SK-N-MC (cell line): Measurements from ENCODE around the gene AHDC1.
"Not testable (repeated sequence)": the region's sequence is repeated elsewhere in the genome, so short reads cannot be mapped to it uniquely, and the experiment has no call there.

ENCODE experiments used
- DNase-seq: peaks from one replicate; pipeline ENCODE4 v3.0.0-alpha.2; 2011; ENCODE audit warnings: low read depth, low spot score
- H3K27ac ChIP-seq: fragments of 200-600 bp; sonication (generic); 2 replicates; pipeline ENCODE4 v1.5.1; 2016; ENCODE audit warnings: mixed run types
- H3K36me3 ChIP-seq: fragments of 200-600 bp; sonication (generic); 2 replicates; pipeline ENCODE4 v1.6.1; 2017; ENCODE audit warnings: antibody characterized with exemption, low read length, mixed read lengths; ENCODE audit not compliant: insufficient read depth
- H3K4me3 ChIP-seq: fragments of 200-600 bp; sonication (generic); 2 replicates; pipeline ENCODE4 v1.5.1; 2016
- H3K9ac ChIP-seq: fragments of 200-600 bp; sonication (generic); 2 replicates; pipeline ENCODE4 v1.8.0; 2017; ENCODE audit warnings: mixed run types, mixed read lengths; ENCODE audit not compliant: insufficient read length
- H3K9me3 ChIP-seq: fragments of 200-600 bp; sonication (generic); 2 replicates; pipeline ENCODE4 v1.6.1; 2017; ENCODE audit warnings: low read depth, mild to moderate bottlenecking, antibody characterized with exemption, low read length, moderate library complexity, mixed read lengths
- EZH2 ChIP-seq: fragments of 200-600 bp; sonication (generic); IDR thresholded peaks from one replicate; pipeline ENCODE4 v1.6.1; 2017; ENCODE audit warnings: antibody characterized with exemption
- FOXP2 ChIP-seq: optimal IDR thresholded peaks from 2 replicates; pipeline ENCODE3; 2011; ENCODE audit warnings: mild to moderate bottlenecking, moderate library complexity; ENCODE audit not compliant: insufficient read depth; ENCODE audit errors: extremely low read length, control extremely low read depth
- POLR2AphosphoS5 ChIP-seq: IDR thresholded peaks from 2 replicates; pipeline ENCODE4 v1.6.1; 2012; ENCODE audit warnings: mild to moderate bottlenecking, low read depth, low read length, borderline replicate concordance

AHDC1 gene

DNA sequence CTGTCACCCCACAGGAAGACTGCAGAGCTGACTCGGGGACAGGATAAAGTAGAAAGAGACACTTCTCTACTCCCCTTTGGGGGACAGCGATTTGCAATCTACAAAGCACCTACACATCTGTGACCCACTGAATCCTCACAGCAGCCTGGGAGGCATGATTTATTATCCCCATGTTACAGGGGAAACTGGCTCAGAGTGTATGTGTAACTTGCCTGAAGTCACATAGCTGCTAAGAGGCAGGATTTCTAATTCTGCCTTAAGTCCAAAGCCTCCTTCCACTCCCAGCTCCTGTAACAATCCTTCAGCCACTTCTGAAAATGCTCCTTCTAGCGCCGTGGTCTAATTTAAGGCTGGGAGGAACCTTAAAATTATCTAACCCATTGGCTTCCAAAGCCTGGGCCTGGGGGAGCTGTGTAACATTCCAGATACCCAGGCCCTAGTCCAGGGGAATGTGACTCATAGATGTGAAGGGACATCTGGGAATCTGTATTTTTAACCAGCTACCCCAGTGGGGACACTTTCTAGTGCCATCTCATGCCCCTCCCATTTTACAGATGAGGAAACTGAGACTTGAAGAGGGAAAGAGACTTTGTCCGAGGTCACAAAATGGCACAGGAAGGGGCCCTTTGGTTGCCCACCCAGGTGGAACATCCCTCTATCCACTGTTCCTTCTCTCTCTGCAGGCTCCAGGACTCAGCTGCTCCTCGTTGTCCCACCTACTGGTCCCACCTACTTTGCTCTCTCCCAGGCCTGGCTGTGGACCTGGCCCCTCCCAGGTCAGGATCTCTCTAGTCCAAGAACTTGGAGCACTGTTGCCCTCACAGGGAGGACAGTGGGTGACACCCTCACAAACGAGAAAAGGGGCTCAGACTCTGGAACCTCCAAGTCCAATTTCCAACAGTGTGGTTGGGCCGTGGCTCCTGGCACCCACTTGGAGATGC lies 48.9 kb downstream of the AHDC1 start:
- Histone ChIP-seq H3K9ac (peak overlapping the region; percentile 5), H3K9me3 (no peaks in the 10 kb centered on the region), H3K4me3 (no peak overlapping the region), H3K36me3 (peaks cover 11% of the 10 kb centered on the region; the same call in 1 of the 2 replicates), H3K27ac (peak overlapping the region; percentile 57)
- no peak for DNase-seq
- TF ChIP-seq EZH2 (no peak), POLR2AphosphoS5 (no peak), FOXP2 (no peak)

DNA sequence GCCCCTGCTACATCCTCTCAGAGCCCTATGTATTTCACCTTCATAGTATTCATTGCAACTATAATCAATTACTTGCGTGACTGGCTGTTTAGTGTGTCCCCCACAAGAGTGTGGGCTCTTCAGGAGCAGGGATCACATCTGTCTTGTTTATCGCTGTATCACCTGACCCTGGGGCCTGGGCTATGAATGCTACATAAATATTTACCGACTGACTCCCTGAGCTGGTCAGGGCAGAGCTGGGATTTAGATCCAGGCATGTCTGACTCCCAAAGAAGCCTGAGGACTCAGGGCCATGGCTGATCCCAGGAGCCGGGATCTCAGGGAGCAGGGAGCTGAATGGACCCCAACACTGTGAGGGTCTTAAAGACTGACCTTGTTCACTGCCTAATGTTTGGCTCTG lies 49.7 kb downstream of the AHDC1 start:
- H3K9ac ChIP-seq: no peak overlapping the region
- no peak overlapping the region for H3K27ac ChIP-seq
- H3K9me3 ChIP-seq: no peaks in the 10 kb centered on the region
- DNase-seq: no peak
- H3K4me3 ChIP-seq: no peak overlapping the region
- no peak for TF ChIP-seq POLR2AphosphoS5
- TF ChIP-seq EZH2: no peak
- no peak for TF ChIP-seq FOXP2
- H3K36me3 ChIP-seq: peaks cover 11% of the 10 kb centered on the region; the same call in 1 of the 2 replicates

DNA sequence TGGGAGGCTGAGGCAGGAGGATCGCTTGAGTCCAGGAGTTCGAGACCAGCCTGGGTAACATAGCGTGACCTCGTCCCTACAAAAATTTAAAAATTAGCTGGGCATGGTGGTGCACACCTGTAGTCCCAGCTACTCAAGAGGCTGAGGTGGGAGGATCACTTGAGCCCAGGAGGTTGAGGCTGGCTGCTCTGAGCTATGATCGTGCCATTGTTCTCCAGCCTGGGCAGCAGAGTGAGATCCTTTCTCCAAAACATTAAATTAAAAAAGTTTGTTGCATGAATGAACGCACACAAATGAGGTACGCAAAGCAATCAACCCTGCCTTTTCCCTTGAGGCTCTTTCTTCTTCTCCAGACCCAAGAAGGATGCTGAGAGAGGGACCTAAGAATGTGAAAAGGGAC lies 50.1 kb downstream of the AHDC1 start:
- DNase-seq, H3K9me3 ChIP-seq, H3K4me3 ChIP-seq, H3K27ac ChIP-seq, H3K9ac ChIP-seq: not testable (repeated sequence)
- H3K36me3 ChIP-seq: peaks cover 11% of the 10 kb centered on the region; the same call in 1 of the 2 replicates

DNA sequence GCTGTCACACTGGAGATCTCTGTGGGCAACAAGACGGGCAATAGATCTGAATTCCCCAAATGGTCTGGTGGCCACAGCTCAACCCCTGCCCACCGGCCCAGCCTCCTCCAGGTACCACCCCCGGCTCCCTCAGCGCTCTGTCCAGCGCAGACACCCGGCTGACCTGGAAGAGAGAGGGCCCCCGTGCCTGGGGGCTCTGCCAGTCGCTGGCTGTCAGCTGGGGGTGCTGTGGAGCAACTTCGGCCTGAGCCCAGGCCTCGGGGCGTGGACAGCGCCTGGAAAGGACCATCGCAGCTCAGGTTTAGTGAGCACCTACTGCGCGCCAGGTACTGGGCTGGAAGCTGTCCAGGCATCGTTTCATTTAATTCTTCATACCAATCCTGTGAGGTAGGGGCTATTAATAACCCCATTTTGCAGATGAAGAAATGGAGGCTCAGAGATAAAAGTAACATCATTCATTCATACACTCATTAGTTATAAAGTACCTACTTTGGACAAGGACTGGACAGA lies 51.0 kb downstream of the AHDC1 start:
- no peaks in the 10 kb centered on the region for H3K9me3 ChIP-seq
- H3K4me3 ChIP-seq: no peak overlapping the region
- H3K36me3 ChIP-seq: peaks cover 14% of the 10 kb centered on the region; the same call in 1 of the 2 replicates
- no peak for DNase-seq
- no peak overlapping the region for H3K9ac ChIP-seq
- TF ChIP-seq EZH2: no peak
- TF ChIP-seq FOXP2: no peak
- TF ChIP-seq POLR2AphosphoS5: no peak
- no peak overlapping the region for H3K27ac ChIP-seq

DNA sequence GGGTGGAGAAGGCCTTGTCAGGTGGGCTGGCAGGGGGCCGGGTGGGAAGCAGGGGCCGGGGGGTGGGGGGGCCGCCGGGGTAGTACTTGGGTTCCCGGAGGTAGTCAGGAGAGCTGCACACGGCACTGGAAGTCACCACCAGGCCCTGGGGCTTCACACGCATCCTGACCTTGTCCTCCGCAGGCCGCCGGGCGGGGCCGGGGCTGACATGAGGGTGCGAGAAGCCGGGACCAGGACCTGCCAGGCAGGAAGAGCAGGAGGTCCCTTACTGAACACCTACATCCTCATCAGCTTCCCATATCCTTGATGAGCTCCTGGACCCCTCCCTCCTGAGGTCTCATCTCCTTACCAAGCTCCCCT lies 52.0 kb downstream of the AHDC1 start:
- TF ChIP-seq POLR2AphosphoS5: no peak
- no peak for TF ChIP-seq FOXP2
- no peak for TF ChIP-seq EZH2
- Histone ChIP-seq H3K27ac (no peak overlapping the region), H3K4me3 (no peak overlapping the region), H3K9me3 (no peaks in the 10 kb centered on the region), H3K36me3 (peaks cover 14% of the 10 kb centered on the region; the same call in 1 of the 2 replicates), H3K9ac (no peak overlapping the region)
- no peak for DNase-seq

DNA sequence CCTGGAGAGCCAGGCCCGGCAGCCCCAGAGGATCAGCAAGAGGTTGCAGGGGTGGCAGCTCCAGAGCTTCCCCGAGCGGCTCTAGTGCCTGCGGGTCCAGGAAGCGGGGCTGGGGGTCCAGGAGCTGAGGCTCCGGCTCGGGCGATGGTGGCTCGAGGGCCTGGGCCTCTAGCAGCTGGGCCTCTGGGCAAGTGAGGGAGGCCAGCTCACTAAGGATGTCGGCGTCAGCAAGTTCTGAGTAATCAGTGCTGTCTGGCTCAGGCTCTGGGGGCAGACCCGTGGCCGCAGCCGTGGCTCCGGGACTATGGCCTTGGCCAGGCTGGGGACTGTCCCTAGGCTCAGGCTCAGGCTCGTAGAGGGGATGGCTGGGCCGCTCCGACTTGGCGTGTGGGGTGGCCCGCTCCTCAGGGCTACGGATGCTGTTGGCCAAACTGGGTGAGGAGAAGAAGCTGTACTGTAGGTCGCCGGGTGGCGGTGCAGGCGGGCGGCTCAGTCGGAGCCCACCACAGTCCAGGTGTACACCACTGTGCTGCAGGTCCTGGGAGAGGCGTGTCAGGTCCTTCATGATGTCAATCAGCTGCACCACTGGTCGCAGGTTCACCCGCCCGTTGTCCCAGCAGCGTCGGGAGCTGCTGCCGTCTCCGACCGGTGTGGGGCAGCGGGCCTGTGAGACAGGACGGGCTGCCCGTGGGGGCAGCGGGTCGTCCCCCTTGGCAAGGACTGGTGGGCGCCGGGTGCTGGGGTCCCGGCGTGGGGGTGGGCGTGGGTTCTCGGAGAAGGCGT lies 52.6 kb downstream of the AHDC1 start:
- Histone ChIP-seq H3K4me3 (no peak overlapping the region), H3K9me3 (no peaks in the 10 kb centered on the region), H3K9ac (no peak overlapping the region), H3K27ac (no peak overlapping the region), H3K36me3 (peaks cover 14% of the 10 kb centered on the region; the same call in 1 of the 2 replicates)
- TF ChIP-seq FOXP2 (no peak), EZH2 (no peak), POLR2AphosphoS5 (no peak)
- no peak for DNase-seq

DNA sequence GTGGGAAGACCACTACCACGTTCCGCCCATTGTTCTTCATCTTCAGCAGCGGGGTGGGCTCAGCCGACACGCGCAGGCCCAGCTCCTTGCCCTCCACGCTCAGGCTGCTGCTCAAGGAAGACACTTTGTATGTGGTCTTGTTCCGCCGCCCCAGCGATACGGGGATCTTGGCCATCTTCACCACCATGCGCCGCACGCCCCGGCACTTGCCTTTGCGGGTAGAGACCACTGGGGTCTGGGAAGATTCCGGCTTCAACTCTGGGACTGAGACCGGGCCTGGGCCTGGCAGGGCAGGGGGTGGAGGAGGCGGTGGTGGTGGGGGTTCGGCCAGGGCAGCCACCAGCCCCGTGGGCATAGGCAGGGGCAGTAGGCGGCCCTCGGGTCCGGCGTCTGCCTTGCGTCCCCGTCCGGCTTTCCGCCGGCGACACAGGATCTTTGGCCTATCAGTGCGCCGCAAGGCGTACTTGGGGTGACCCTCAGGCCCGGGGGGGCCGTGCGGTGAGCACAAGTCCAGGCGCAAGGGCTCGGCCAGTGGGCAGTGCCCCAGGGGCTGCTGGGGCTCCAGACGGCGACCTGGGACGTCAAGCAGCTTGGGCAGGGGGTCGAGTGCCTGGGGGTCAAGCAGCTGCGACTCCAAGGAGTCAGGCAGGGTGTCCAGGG lies 53.3 kb downstream of the AHDC1 start:
- Histone ChIP-seq H3K36me3 (peaks cover 14% of the 10 kb centered on the region; the same call in 1 of the 2 replicates), H3K4me3 (no peak overlapping the region), H3K27ac (no peak overlapping the region), H3K9ac (no peak overlapping the region), H3K9me3 (no peaks in the 10 kb centered on the region)
- DNase-seq: no peak
- TF ChIP-seq FOXP2: no peak
- TF ChIP-seq EZH2: no peak
- TF ChIP-seq POLR2AphosphoS5: no peak
